ENCODE measurements around the gene HHATL. TPM values are rescaled to one million over a fixed set of nuclear protein-coding genes. Genes with fewer than 3 reads are reported as not detected.

The HHATL gene
- total and polyA plus RNA-seq, 2 donors (not counting 1 experiment from before 2014, with no cell fraction given), result not detected

GRCh38 chr3:42696356-42697288 lies 6.0 kb downstream of the HHATL start:
- TF ChIP-seq EZH2 (IDR thresholded peaks at IDR 0.05; ENCODE audit: low read length, missing control alignments) (no peak), CTCF (conservative IDR thresholded peaks at IDR 0.05 in 1 of 2, IDR thresholded peaks at IDR 0.05 in 1 of 2; ENCODE audit: low read depth in 1 of 2, low read length in 2 of 2) (no peak)
- Histone ChIP-seq H4K20me1 (ENCODE audit: control insufficient read depth, extremely low read depth, insufficient read depth, low read length) (no peaks in the 10 kb centered on the region), H3K9me3 (ENCODE audit: control insufficient read depth, insufficient read depth, low read depth, low read length) (no peaks in the 10 kb centered on the region), H3K4me2 (ENCODE audit: extremely low read depth, insufficient read depth, low read length) (no peak overlapping the region), H3K27me3 (ENCODE audit: control insufficient read depth, insufficient read depth, low read length) (peaks cover 15% of the 10 kb centered on the region), H3K4me3 (replicated peaks in 1 of 4; ENCODE audit: control extremely low read depth in 1 of 4, insufficient read depth in 1 of 4, low read depth in 3 of 4, low read length in 4 of 4) (no peak overlapping the region), H3K36me3 (ENCODE audit: control insufficient read depth, insufficient read depth, low read length) (no peaks in the 10 kb centered on the region), H3K4me1 (ENCODE audit: control insufficient read depth, extremely low read depth, insufficient read depth, low read length) (no peaks in the 10 kb centered on the region), H3K9ac (ENCODE audit: insufficient read depth, low read length) (no peak overlapping the region), H3K27ac (ENCODE audit: insufficient read depth, low read length) (no peak overlapping the region), H3K79me2 (ENCODE audit: control insufficient read depth, insufficient read depth, low read length) (no peaks in the 10 kb centered on the region), H2AFZ (ENCODE audit: low read length) (no peak overlapping the region)
- DNase-seq (ENCODE audit: low read depth in 2 of 2), result no peak

- H3K36me3 ChIP-seq (ENCODE audit: control insufficient read depth, insufficient read depth, low read length), result no peaks in the 10 kb centered on the region
- H4K20me1 ChIP-seq (ENCODE audit: control insufficient read depth, extremely low read depth, insufficient read depth, low read length), result no peaks in the 10 kb centered on the region
- no peaks in the 10 kb centered on the region for H3K9me3 ChIP-seq (ENCODE audit: control insufficient read depth, insufficient read depth, low read depth, low read length)
- H3K4me3 ChIP-seq (replicated peaks in 1 of 4; ENCODE audit: control extremely low read depth in 1 of 4, insufficient read depth in 1 of 4, low read depth in 3 of 4, low read length in 4 of 4), result no peak overlapping the region
- H3K9ac ChIP-seq (ENCODE audit: insufficient read depth, low read length), result no peak overlapping the region
- H3K4me1 ChIP-seq (ENCODE audit: control insufficient read depth, extremely low read depth, insufficient read depth, low read length), result no peaks in the 10 kb centered on the region
- H2AFZ ChIP-seq (ENCODE audit: low read length), result no peak overlapping the region
- no peak for TF ChIP-seq EZH2 (IDR thresholded peaks at IDR 0.05; ENCODE audit: low read length, missing control alignments)
- TF ChIP-seq CTCF (conservative IDR thresholded peaks at IDR 0.05 in 1 of 2, IDR thresholded peaks at IDR 0.05 in 1 of 2; ENCODE audit: low read depth in 1 of 2, low read length in 2 of 2), result no peak
- H3K27me3 ChIP-seq (ENCODE audit: control insufficient read depth, insufficient read depth, low read length), result peaks cover 18% of the 10 kb centered on the region
- H3K27ac ChIP-seq (ENCODE audit: insufficient read depth, low read length), result no peak overlapping the region
- no peak for DNase-seq (ENCODE audit: low read depth in 2 of 2)
- no peaks in the 10 kb centered on the region for H3K79me2 ChIP-seq (ENCODE audit: control insufficient read depth, insufficient read depth, low read length)
- H3K4me2 ChIP-seq (ENCODE audit: extremely low read depth, insufficient read depth, low read length), result no peak overlapping the region
Measured at GRCh38 chr3:42694366-42694765, 8.2 kb downstream of the HHATL start.

GRCh38 chr3:42693530-42693930 lies 9.1 kb downstream of the HHATL start:
- no peaks in the 10 kb centered on the region for H3K79me2 ChIP-seq (ENCODE audit: control insufficient read depth, insufficient read depth, low read length)
- no peak overlapping the region for H3K4me3 ChIP-seq (replicated peaks in 1 of 4; ENCODE audit: control extremely low read depth in 1 of 4, insufficient read depth in 1 of 4, low read depth in 3 of 4, low read length in 4 of 4)
- H3K4me1 ChIP-seq (ENCODE audit: control insufficient read depth, extremely low read depth, insufficient read depth, low read length), result no peaks in the 10 kb centered on the region
- H3K36me3 ChIP-seq (ENCODE audit: control insufficient read depth, insufficient read depth, low read length), result no peaks in the 10 kb centered on the region
- no peaks in the 10 kb centered on the region for H4K20me1 ChIP-seq (ENCODE audit: control insufficient read depth, extremely low read depth, insufficient read depth, low read length)
- H3K9ac ChIP-seq (ENCODE audit: insufficient read depth, low read length), result no peak overlapping the region
- H3K4me2 ChIP-seq (ENCODE audit: extremely low read depth, insufficient read depth, low read length), result no peak overlapping the region
- no peak for DNase-seq (ENCODE audit: low read depth in 2 of 2)
- TF ChIP-seq EZH2 (IDR thresholded peaks at IDR 0.05; ENCODE audit: low read length, missing control alignments) (no peak), CTCF (conservative IDR thresholded peaks at IDR 0.05 in 1 of 2, IDR thresholded peaks at IDR 0.05 in 1 of 2; ENCODE audit: low read depth in 1 of 2, low read length in 2 of 2) (no peak)
- no peak overlapping the region for H3K27ac ChIP-seq (ENCODE audit: insufficient read depth, low read length)
- H3K27me3 ChIP-seq (ENCODE audit: control insufficient read depth, insufficient read depth, low read length), result peaks cover 16% of the 10 kb centered on the region
- no peaks in the 10 kb centered on the region for H3K9me3 ChIP-seq (ENCODE audit: control insufficient read depth, insufficient read depth, low read depth, low read length)
- H2AFZ ChIP-seq (ENCODE audit: low read length), result no peak overlapping the region

All from fibroblast of lung (primary cell).